WTC11 (cell line): ENCODE measurements around the gene EMP2.

Source experiments
- ATF3 ChIP-seq: sonication (generic); formaldehyde crosslinking; conservative IDR thresholded peaks from 2 replicates; pipeline ENCODE4 v1.8.1; 2022; ENCODE audit warnings: mild to moderate bottlenecking, missing genetic modification reagents
- CTCF ChIP-seq: fragments of 200-600 bp; IDR thresholded peaks from 2 replicates; pipeline ENCODE4 v1.8.0; 2022; ENCODE audit warnings: antibody characterized with exemption
- ELF4 ChIP-seq: sonication (generic); formaldehyde crosslinking; IDR thresholded peaks from 2 replicates; pipeline ENCODE4 v1.8.1; 2022; ENCODE audit warnings: low read depth, mild to moderate bottlenecking, moderate library complexity, missing genetic modification reagents
- HMGXB4 ChIP-seq: sonication (generic); formaldehyde crosslinking; IDR thresholded peaks from 2 replicates; pipeline ENCODE4 v1.8.1; 2023; ENCODE audit warnings: mild to moderate bottlenecking, moderate library complexity, missing genetic modification reagents

GRCh38 chr16:10536814-10537389, 43.5 kb downstream of the EMP2 start:
- TF ChIP-seq CTCF (no peak), ELF4 (CRISPR knock-in tag) (no peak), ATF3 (CRISPR knock-in tag) (no peak), HMGXB4 (CRISPR knock-in tag) (no peak)
